Inferior parietal cortex (tissue), 1 donor: Measurements from ENCODE around the gene OPALIN.

ENCODE experiments used
- DNase-seq: peaks from one replicate; pipeline ENCODE4 v3.0.0-alpha.2; 2016; ENCODE audit errors: extremely low spot score

Gene OPALIN

GRCh38 chr10:96358851-96359540 lies at the start of gene OPALIN:
OPALIN (minus strand) TSS chr10:96359002; CDS start chr10:96358896, 106 bp downstream.
- DNase-seq, result no peak

DNA sequence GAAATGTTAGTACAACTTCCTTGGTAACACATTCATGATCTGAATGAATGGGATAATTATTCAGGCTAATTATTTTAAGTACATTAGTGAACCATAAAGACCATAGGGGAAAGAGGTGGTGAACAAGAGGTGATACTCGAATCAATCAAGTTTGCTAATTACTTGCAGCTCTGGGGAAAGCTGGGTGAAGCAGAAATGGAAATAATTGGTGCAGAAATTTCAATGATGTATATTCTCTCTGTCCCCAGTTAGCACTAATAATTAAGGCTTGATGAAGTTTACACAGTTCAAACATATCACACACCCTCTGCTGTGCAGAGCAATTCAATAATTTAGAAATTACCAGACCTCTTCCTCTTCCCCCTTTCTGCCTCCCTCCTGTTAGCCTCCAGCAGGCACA lies 49.4 kb upstream of the OPALIN start:
- DNase-seq, result no peak

DNA sequence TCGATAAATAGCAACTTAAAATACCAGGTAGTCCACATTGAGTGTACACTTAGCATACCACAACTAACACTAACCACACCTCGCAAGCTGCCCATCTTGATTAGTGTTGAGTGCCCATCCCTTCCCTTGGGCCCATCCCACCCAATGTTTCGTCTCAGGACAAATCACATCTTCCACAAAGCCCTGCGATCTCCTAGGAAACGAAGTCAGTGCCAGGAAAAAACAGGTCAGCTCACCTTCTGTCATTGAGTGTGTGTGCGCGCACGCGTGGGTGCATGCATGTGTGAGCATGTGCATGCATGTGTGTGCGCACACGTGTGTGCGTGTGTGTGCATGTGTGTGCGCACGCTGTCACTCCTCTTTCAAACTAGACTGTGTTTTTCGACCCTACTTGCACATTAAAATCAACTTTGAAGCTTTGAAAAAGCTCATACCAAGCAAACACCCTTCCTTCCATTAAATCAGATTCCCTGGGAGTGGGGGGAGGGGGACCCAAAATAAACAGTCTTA lies 48.8 kb upstream of the OPALIN start:
- DNase-seq, result no peak

- no peak for DNase-seq
Observed at GRCh38 chr10:96406091-96406490, 47.3 kb upstream of the OPALIN start.

DNA sequence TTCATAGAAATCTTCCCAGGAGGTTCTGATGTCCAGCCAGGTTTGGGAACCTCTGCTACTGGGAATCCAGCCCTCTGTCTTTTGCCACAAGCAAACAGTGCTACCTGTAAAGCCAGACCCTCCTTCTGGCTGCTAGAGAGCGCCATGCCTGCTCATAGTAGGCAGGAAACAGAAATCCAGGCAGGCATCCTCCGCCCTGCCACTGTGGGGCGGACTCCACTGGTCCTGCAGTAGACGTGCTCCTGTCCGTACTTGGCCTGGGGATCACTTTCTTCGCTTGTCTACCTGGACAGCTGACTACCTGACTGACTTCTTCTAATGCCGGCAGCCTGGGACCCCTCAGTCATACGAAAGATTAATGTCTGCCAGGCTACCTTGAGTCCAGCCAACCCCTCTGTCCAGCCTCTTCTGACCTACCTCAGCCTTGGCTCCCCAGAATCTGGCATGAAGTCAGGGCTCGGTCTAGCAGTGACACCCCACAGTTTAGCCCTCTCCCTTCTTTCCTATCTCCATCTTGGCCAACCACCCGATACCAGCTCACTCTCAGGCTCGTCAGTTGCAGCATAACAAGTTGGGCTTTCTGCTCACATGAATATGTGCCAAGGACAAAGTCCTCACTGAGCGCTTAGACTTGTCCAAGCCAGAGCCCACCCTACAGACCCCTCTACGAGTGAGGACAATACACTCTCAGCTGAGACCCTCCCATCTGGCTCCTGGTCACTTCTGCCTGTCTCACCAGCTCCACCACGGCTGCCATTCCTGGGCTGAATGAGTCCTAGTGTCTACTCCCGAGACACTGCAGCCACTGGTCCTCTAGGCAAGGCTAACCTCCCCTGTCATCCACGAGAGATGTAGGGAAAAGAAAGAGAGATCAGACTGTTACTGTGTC lies 43.9 kb upstream of the OPALIN start:
- DNase-seq, result no peak

GRCh38 chr10:96401036-96401435 lies 42.2 kb upstream of the OPALIN start:
- peak; percentile 32 for DNase-seq

DNA sequence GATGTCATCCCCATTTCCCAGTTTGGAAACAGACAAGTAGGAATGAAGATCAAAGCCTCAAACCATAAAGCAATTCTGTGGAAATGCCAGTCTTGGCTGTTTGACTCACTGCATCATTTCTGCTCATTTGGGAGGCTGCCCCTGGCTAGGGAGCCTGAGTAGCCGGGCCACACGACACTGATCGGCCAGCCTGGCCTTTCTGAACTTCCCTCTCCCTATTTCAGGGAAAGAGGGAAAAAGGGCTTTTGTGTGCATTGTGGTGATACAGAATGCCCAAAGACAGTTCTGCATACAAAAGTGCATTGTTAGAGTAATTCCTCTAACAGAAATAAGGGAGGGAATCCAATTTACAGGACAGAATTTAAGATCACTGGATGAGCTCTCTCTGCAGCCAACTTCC lies 41.7 kb upstream of the OPALIN start:
- DNase-seq, result peak; percentile 65

DNA sequence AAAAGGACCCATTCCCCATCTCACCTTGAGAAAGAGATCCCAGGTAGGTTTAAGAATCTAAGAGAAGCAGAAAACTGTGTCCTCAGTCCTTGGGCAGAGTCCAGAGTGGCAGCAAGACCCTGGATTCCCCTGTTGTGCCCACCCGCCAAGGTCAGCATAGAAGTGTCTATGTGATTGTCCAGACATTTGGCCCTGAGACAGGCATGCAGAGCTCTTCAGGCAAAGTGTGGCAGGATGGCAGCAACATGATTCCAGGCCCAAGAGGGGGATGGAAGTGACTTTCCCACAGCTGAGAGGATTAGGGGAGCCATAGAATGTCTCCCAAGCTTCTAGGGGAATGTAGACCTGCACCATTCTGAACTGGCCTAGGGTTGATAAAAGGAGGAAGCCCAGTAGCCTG lies 39.1 kb upstream of the OPALIN start:
- DNase-seq, result no peak

DNA sequence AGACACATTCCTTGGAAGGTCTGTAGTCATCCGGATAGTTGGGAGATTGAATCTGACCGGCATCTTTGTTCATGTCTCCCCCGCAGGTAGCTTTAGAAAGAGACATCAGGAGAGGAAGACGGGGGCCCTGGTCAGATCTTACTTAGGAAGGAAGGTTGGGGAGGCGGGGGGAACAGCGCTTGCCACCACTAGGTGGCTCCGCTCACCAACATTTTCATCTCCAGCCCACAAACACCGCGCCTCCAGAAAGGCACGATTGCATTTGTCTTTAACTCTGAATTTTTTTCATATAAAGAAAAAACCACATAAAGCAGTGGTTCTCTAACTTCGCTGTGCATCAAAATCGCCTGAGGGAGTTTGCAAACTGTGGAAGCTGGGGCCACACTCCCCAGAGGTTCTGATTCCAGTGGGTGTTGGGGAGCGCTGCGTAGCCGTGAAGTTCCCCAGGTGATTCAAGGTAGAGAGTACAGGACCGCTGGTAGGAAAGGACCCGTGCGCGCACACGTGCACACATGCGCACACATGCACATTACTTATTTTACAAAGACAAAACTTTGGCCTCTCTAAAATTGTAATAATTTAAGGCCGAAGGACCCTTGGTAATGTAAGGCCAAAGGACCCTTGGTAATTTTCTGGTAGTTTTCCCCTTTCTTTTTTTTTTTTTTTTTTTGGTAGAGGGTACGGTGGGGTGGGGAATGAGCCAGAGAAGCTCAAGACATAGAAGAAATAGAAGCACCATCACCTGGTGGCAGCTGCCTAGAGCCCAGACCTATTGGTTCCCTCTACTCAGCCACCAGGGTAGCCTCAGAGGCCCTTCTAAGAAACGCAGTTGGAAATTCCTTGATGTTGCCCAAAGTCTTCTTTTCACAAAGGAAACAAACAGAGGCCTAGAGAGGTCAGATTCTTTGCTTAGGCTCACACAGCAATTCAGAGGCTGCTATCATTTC lies 37.4 kb upstream of the OPALIN start:
- DNase-seq, result peak; percentile 79

GRCh38 chr10:96390460-96390864 lies 31.7 kb upstream of the OPALIN start:
- DNase-seq, result peak; percentile 55

DNA sequence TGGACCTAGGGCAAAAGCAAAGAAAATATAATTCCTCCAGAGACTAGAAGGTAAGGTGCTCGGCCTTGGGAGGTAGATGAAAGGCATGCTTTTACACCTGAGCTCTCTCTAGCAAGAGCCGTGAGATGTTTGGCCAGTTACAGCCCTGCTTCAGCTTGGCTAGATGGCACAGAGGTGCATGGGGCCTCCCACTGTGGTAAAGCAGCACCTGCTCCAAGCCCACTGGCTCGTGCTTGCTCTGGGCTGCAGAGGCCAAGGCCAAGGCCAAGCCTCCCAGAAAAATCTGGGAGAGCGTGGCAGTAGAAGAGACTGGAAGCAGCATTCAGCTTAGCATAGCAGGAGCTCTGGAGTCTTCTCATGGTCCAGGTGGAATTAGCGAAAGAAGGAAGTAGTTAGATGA lies 31.0 kb upstream of the OPALIN start:
- DNase-seq, result no peak

DNA sequence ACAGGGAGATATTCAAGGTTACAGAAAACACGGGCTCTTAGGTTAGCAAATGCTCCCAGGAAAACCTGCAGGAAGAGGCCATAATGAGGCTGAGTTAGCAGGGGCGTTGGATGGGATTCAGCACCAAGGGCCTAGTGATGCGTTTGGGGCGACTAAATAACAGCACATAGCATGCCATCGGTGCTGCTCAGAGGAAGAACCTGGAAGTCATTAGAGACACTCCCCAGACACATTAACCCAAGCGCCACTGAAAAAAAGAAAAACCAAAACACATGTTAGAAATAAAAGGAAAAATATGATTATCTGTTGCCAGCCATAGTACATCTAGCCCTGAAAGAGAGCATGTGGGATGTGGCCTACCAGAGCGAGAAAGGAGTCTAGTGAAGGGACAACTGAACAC lies 28.8 kb upstream of the OPALIN start:
- DNase-seq, result no peak

- DNase-seq, result no peak
Observed at GRCh38 chr10:96387161-96387560, 28.4 kb upstream of the OPALIN start.

DNA sequence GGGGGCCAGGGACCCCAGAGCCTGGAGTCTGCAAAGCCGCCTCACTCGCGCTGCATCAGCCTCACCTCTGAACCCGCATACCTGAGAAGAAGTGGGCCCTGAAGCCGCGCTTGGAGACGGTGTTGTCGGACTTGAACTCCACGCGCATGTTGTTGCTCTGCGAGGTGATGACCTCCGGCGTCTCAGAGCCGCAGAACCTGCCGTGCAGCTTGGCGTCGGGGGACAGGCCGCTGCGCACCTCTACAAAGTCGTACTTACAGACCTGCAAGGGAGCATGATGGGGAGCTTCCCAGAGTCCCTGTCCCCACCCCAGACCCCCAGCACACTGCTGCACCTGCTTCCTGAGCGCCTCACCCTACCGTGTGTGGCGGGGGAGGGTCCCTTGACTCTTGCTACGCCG lies 25.7 kb upstream of the OPALIN start:
- no peak for DNase-seq

- no peak for DNase-seq
Observed at GRCh38 chr10:96380821-96381220, 22.0 kb upstream of the OPALIN start.

DNA sequence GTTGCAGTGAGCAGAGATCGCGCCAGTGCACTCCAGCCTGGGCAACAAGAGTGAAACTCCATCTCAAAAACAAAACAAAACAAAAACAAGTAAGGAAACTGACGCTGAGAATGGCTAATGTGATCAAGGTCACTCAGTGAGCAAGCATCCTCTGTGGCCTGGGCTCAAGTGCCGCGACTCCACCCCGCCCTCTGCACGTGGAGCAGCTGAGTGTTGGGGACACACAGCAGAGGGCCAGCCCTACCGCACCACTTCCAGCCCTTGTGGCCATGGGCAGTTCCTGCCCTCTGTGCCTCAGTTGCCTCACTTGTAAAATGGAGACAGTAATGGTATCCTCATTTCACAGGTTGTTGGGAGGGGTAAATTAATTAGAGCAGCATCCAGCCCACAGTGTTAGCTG lies 21.0 kb upstream of the OPALIN start:
- no peak for DNase-seq

DNA sequence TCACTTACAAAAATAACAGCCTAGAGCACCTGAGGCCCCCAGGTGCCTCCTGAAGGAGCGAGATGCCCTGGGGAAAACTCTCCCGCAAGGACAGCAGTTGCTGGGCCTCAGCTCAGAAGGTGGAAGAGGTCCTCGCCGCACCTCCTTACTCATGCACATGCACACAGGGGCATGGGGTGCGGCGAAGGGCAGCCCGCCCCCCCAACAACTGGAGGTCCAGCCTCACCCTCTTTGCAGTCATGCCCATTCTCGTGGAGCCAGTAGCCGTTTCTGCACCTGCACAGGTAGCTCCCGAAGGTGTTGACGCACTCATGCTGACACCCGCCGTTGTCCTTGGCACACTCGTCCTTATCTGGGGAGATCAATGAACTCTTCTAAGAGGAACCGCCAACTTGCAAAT lies 19.9 kb upstream of the OPALIN start:
- DNase-seq, result no peak

- no peak for DNase-seq
Observed at GRCh38 chr10:96377816-96378294, 19.1 kb upstream of the OPALIN start.

GRCh38 chr10:96376483-96376882 lies 17.7 kb upstream of the OPALIN start:
- DNase-seq, result no peak

- peak; percentile 98 for DNase-seq
Observed at GRCh38 chr10:96374985-96375830, 16.4 kb upstream of the OPALIN start.

GRCh38 chr10:96374639-96374984 lies 15.8 kb upstream of the OPALIN start:
- no peak for DNase-seq
